K562 (cell line): ENCODE results near the gene PRRC2A. TPM values are rescaled to one million over a fixed set of nuclear protein-coding genes. Genes with fewer than 3 reads are reported as not detected.
A peak's percentile ranks its signal among the peaks of the same experiment; 100 is the strongest.

Experiments
- ADNP ChIP-seq: fragments of 200-800 bp; sonication (Bioruptor generic); IDR thresholded peaks from 2 replicates; pipeline ENCODE4 v1.6.1; 2016; ENCODE audit warnings: missing genetic modification characterization, missing compliant biosample characterization
- AFF1 ChIP-seq, 2 experiments: fragments of 450-650 bp; IDR thresholded peaks; 2 replicates each; pipeline ENCODE4 v1.6.1; 2018; ENCODE audit warnings: mild to moderate bottlenecking in 2 of 2, low read depth in 1 of 2; ENCODE audit not compliant: partially characterized antibody in 2 of 2
- ARID2 ChIP-seq: fragments of 450-650 bp; IDR thresholded peaks from 2 replicates; pipeline ENCODE4 v1.6.1; 2017; ENCODE audit warnings: antibody characterized with exemption, mild to moderate bottlenecking
- BCLAF1 ChIP-seq, 2 experiments: fragments of 450-650 bp in 1 of 2; IDR thresholded peaks; 2 replicates each; pipeline ENCODE4 v1.6.1; 2011 to 2017; ENCODE audit warnings: low read depth in 2 of 2, antibody characterized with exemption in 1 of 2, borderline replicate concordance in 1 of 2, low read length in 1 of 2, mild to moderate bottlenecking in 1 of 2, mixed read lengths in 1 of 2; ENCODE audit not compliant: control insufficient read depth in 1 of 2
- FOS ChIP-seq: IDR thresholded peaks from 3 replicates; pipeline ENCODE4 v1.6.1; 2011; ENCODE audit not compliant: insufficient read length; ENCODE audit errors: extremely low read depth
- KLF16 ChIP-seq: IDR thresholded peaks from 2 replicates; pipeline ENCODE4 v1.6.1; 2016; ENCODE audit warnings: antibody characterized with exemption
- MCM3 ChIP-seq: fragments of 450-650 bp; IDR thresholded peaks from 2 replicates; pipeline ENCODE4 v1.6.1; 2016
- PATZ1 ChIP-seq: fragments of 250-450 bp; sonication (Bioruptor Pico); IDR thresholded peaks from 2 replicates; pipeline ENCODE4 v1.5.0; 2020; ENCODE audit warnings: mild to moderate bottlenecking, borderline replicate concordance
- RBM22 ChIP-seq: fragments of 200-400 bp; formaldehyde crosslinking; IDR thresholded peaks from 2 replicates; pipeline ENCODE4 v1.6.1; 2018; ENCODE audit warnings: low read length, low read depth; ENCODE audit not compliant: poor library complexity, severe bottlenecking
- SREBF2 ChIP-seq: sonication (generic); formaldehyde crosslinking; IDR thresholded peaks from 2 replicates; pipeline ENCODE4 v1.4.0; 2020; ENCODE audit warnings: mild to moderate bottlenecking, missing genetic modification reagents
- TRIM24 ChIP-seq, 2 experiments: fragments of 450-650 bp; IDR thresholded peaks; 2 replicates each; pipeline ENCODE4 v1.6.1; 2016
- ZFP36 ChIP-seq: fragments of 150-350 bp; IDR thresholded peaks from 2 replicates; pipeline ENCODE4 v1.6.1; 2018; ENCODE audit warnings: low read length, low read depth; ENCODE audit not compliant: partially characterized antibody
- ZHX1 ChIP-seq: fragments of 150-350 bp; conservative IDR thresholded peaks from 2 replicates; pipeline ENCODE4 v1.6.1; 2014; ENCODE audit warnings: low read length
- ZNF354B ChIP-seq: fragments of 250-450 bp; sonication (Bioruptor Pico); IDR thresholded peaks from 2 replicates; pipeline ENCODE4 v1.4.0; 2020
- ZNF655 ChIP-seq: fragments of 250-450 bp; sonication (Bioruptor Pico); IDR thresholded peaks from 2 replicates; pipeline ENCODE4 v1.5.0; 2021
- polyA plus RNA-seq, 8 experiments: library from polyadenylated mRNA; depleted of rRNA in 4 of 8; stranded (reverse) in 5 of 8; unstranded in 3 of 8; fragments of >200 nt; fragmentation: Nextera tagmentation in 2 of 8; fragmentation: Illumina TruSeq in 1 of 8; extraction: Ambion mirVana in 2 of 8; extraction: Trizol in 1 of 8; gene quantifications; 2 replicates each; pipeline versions ENCODE4 v1.2.1 to v1.2.3, GENCODE V29; 2011 to 2014; ENCODE audit warnings: inconsistent platforms in 1 of 8, missing spikeins in 1 of 8
- total RNA-seq, 7 experiments: library from RNA; depleted of rRNA in 6 of 7; stranded (reverse); fragments of >200 nt in 6 of 7; fragmentation: Illumina TruSeq in 2 of 7; extraction: Trizol in 2 of 7; gene quantifications; 2 replicates each; pipeline versions ENCODE4 v1.2.1 to v1.2.3, GENCODE V29; 2011 to 2021; ENCODE audit warnings: low replicate concordance in 1 of 7

The PRRC2A gene
- total and polyA plus RNA-seq, 9 of the 15 experiments (the other 6 are each of a cell fraction or from before 2014, with no cell fraction given), result 1.0 to 332 (median 63.0) TPM

GRCh38 chr6:31676904-31677303, 56.4 kb downstream of the PRRC2A start (continued):
- no peak for TF ChIP-seq FOS
- TF ChIP-seq ZFP36, result no peak
- TF ChIP-seq ZHX1, result no peak
- no peak for TF ChIP-seq ADNP (tag)
- no peak for TF ChIP-seq AFF1 (IDR thresholded peaks at IDR 0.05; ENCODE audit: low read depth in 1 of 2, partially characterized antibody in 2 of 2)
- TF ChIP-seq BCLAF1 (IDR thresholded peaks at IDR 0.05; ENCODE audit: borderline replicate concordance in 1 of 2, control insufficient read depth in 1 of 2, low read depth in 2 of 2, low read length in 1 of 2), result no peak
- no peak for TF ChIP-seq KLF16
- no peak for TF ChIP-seq SREBF2
- 0 out of 2 replicates have a peak, but pooled peaks have one; percentile 17 for TF ChIP-seq MCM3
- no peak for TF ChIP-seq RBM22
- 0 out of 4 replicates have a peak, but pooled peaks of 1 of the 2 experiments have one; percentile 29 for TF ChIP-seq TRIM24 (IDR thresholded peaks at IDR 0.05)
- no peak for TF ChIP-seq ZNF354B (CRISPR knock-in tag)
- TF ChIP-seq ARID2, result 0 out of 2 replicates have a peak, but pooled peaks have one; percentile 7
- no peak for TF ChIP-seq ZNF655
- no peak for TF ChIP-seq PATZ1 (CRISPR knock-in tag)
